K562 (cell line): ENCODE data around the gene KLHDC7B. TPM values are rescaled to one million over a fixed set of nuclear protein-coding genes. Genes with fewer than 3 reads are reported as not detected.

Source experiments
- ATAC-seq: fragments of 200-7000 bp; cut with Tn5 transposase; 3 replicates; pipeline ENCODE4 v1.9.1; 2020; ENCODE audit warnings: moderate library complexity
- BruUV-seq: library from RNA; stranded (reverse); fragments of 400-500 nt; replicated peaks from 2 replicates; lab custom pipeline; 2021; lab: Mats Ljungman, UMichigan
- CTCF ChIA-PET: fragments of 300-600 bp; formaldehyde crosslinking; extraction: SDS; loops from one replicate; lab custom pipeline; 2021; ENCODE audit warnings: low intra/inter-chr PET ratio; lab: Yijun Ruan, JAX
- POLR2A ChIA-PET: fragments of 300-600, 350-650 bp; sonication (Branson Sonifier 250); formaldehyde crosslinking; extraction: SDS; loops from one replicate; lab custom pipeline; 2021; ENCODE audit warnings: antibody characterized with exemption, inconsistent platforms; lab: Yijun Ruan, JAX
- DNase-seq, 4 experiments: peaks; one replicate each; pipeline versions ENCODE4 v3.0.0 to v3.0.0-alpha.2; 2011 to 2018; ENCODE audit warnings: low spot score in 3 of 4, mixed read lengths in 3 of 4; ENCODE audit errors: extremely low read depth in 1 of 4
- FAIRE-seq: peaks from 2 replicates; lab custom pipeline; 2011; peaks lifted over from hg19 to GRCh38; lab: Jason Lieb, UNC
- H2AFZ ChIP-seq: 2 replicates; pipeline ENCODE4 v1.6.0; 2011; ENCODE audit warnings: low read depth, low read length, control low read depth, inconsistent platforms
- H3K27ac ChIP-seq: fragments of 200-600 bp; 3 replicates; pipeline ENCODE4 v1.8.0; 2011; ENCODE audit warnings: low read depth, mild to moderate bottlenecking, control low read depth, inconsistent platforms, low read length, moderate library complexity, mixed read lengths; ENCODE audit errors: extremely low read depth
- H3K27me3 ChIP-seq, 2 experiments: fragments of 300-600 bp in 1 of 2; 2 replicates in 1 of 2; 3 replicates in 1 of 2; pipeline versions ENCODE4 v1.6.0 to v1.8.0; 2011; ENCODE audit warnings: inconsistent platforms in 2 of 2, low read length in 2 of 2, mild to moderate bottlenecking in 1 of 2, mixed read lengths in 1 of 2, moderate library complexity in 1 of 2; ENCODE audit not compliant: control insufficient read depth in 2 of 2, insufficient read depth in 2 of 2
- H3K36me3 ChIP-seq: fragments of 300-600 bp; 3 replicates; pipeline ENCODE4 v1.8.0; 2011; ENCODE audit warnings: mild to moderate bottlenecking, low read length, inconsistent platforms; ENCODE audit not compliant: control insufficient read depth, insufficient read depth
- H3K4me1 ChIP-seq, 2 experiments: fragments of 200-600 bp in 1 of 2; replicated peaks in 1 of 2; 2 replicates in 1 of 2; 3 replicates in 1 of 2; pipeline versions ENCODE4 v1.5.1 to v1.8.0; 2011; ENCODE audit warnings: inconsistent platforms in 2 of 2, low read length in 2 of 2, mild to moderate bottlenecking in 1 of 2, mixed read lengths in 1 of 2, moderate library complexity in 1 of 2; ENCODE audit not compliant: control insufficient read depth in 2 of 2, insufficient read depth in 2 of 2
- H3K4me2 ChIP-seq: 2 replicates; pipeline ENCODE4 v1.6.1; 2011; ENCODE audit warnings: low read length, control low read depth, inconsistent platforms, mixed read lengths; ENCODE audit not compliant: insufficient read depth
- H3K4me3 ChIP-seq: fragments of 200-600 bp; sonication (generic), shearing (Covaris generic); 2 replicates; pipeline ENCODE4 v1.5.1; 2016; ENCODE audit warnings: control low read depth, inconsistent platforms
- H3K79me2 ChIP-seq: fragments of 200-600 bp; 3 replicates; pipeline ENCODE4 v1.8.0; 2011; ENCODE audit warnings: low read length, inconsistent platforms; ENCODE audit not compliant: control insufficient read depth, insufficient read depth
- H3K9ac ChIP-seq, 2 experiments: 2 replicates each; pipeline versions ENCODE4 v1.6.0 to v1.6.1; 2011; ENCODE audit warnings: low read depth in 2 of 2, low read length in 2 of 2, control low read depth in 1 of 2, inconsistent platforms in 1 of 2, mild to moderate bottlenecking in 1 of 2, mixed read lengths in 1 of 2; ENCODE audit not compliant: insufficient read depth in 1 of 2
- H3K9me1 ChIP-seq: one replicate; pipeline ENCODE4 v1.6.0; 2011; ENCODE audit warnings: inconsistent platforms, mild to moderate bottlenecking, low read length, moderate library complexity; ENCODE audit not compliant: control insufficient read depth, insufficient read depth
- H3K9me3 ChIP-seq: replicated peaks from 2 replicates; pipeline ENCODE4 v1.5.1; 2011; ENCODE audit warnings: low read depth, low read length, inconsistent platforms; ENCODE audit not compliant: control insufficient read depth, insufficient read depth
- H4K20me1 ChIP-seq: replicated peaks from 2 replicates; pipeline ENCODE4 v1.6.1; 2011; ENCODE audit warnings: low read length, inconsistent platforms, mixed read lengths; ENCODE audit not compliant: control insufficient read depth, insufficient read depth
- HCFC1 ChIP-seq: IDR thresholded peaks from 2 replicates; pipeline ENCODE4 v1.6.1; 2012; ENCODE audit warnings: low read depth, low read length, improper control_type of control experiment
- NR2C1 ChIP-seq, 2 experiments: fragments of 450-650 bp; IDR thresholded peaks; 2 replicates each; pipeline ENCODE4 v1.6.1; 2017; ENCODE audit warnings: mild to moderate bottlenecking in 2 of 2, antibody characterized with exemption in 1 of 2, inconsistent platforms in 1 of 2, missing compliant biosample characterization in 1 of 2, missing genetic modification characterization in 1 of 2
- WGBS: fragments of 100-300 bp; shearing (Covaris generic); methylation state at CpG from one replicate; pipeline ENCODE4 v1.1.6; 2016; ENCODE audit warnings: low coverage, mixed read lengths; ENCODE audit not compliant: insufficient coverage; ENCODE audit errors: missing lambda C conversion rate; 5-methylcytosine and 5-hydroxymethylcytosine counted together
- in situ Hi-C: fragments of 300-500 bp; cut with MboI; formaldehyde crosslinking; loops from 4 replicates; pipeline ENCODE4 v1.15.0; 2018; ENCODE audit warnings: inconsistent platforms, mixed read lengths
- intact Hi-C: fragments of 100-400 bp; cut with micrococcal nuclease; formaldehyde crosslinking; loops from 2 replicates; pipeline ENCODE4 v1.14.2; 2022
- polyA plus RNA-seq, 8 experiments: library from polyadenylated mRNA; depleted of rRNA in 4 of 8; stranded (reverse) in 5 of 8; unstranded in 3 of 8; fragments of >200 nt; fragmentation: Nextera tagmentation in 2 of 8; fragmentation: Illumina TruSeq in 1 of 8; extraction: Ambion mirVana in 2 of 8; extraction: Trizol in 1 of 8; gene quantifications; 2 replicates each; pipeline versions ENCODE4 v1.2.1 to v1.2.3, GENCODE V29; 2011 to 2014; ENCODE audit warnings: inconsistent platforms in 1 of 8, missing spikeins in 1 of 8
- total RNA-seq, 7 experiments: library from RNA; depleted of rRNA in 6 of 7; stranded (reverse); fragments of >200 nt in 6 of 7; fragmentation: Illumina TruSeq in 2 of 7; extraction: Trizol in 2 of 7; gene quantifications; 2 replicates each; pipeline versions ENCODE4 v1.2.1 to v1.2.3, GENCODE V29; 2011 to 2021; ENCODE audit warnings: low replicate concordance in 1 of 7
- TF ChIP-seq, protein P1 (sequence below): fragments of 250-450 bp; sonication (Bioruptor Pico); IDR thresholded peaks from 2 replicates; pipeline ENCODE4 v1.4.0; 2020
- TF ChIP-seq, protein P2 (sequence below): fragments of 250-450 bp; sonication (Bioruptor Pico); IDR thresholded peaks from 2 replicates; pipeline ENCODE4 v1.5.0; 2021

The KLHDC7B gene
- total and polyA plus RNA-seq, 9 of the 15 experiments (the other 6 are each of a cell fraction or from before 2014, with no cell fraction given) = 0.04 to 0.22 (median 0.05) TPM; not detected in 4

DNA sequence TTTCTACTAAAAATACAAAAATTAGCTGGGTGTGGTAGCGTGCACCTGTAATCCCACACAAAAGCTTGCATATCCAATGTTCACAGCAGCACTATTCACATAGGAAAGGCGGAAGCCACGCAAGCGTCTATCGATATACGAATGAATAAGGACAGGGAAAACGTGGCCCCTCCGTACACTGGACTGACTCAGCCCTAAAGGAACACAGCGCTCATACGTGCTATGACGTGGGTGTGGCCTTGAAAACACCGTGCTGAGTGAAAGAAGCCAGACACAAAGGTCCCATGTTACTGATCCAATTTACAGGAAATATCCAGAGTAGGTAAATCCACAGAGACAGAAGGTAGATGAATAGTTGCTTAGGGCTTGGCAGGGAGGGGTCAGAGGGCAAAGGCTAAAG, 45.2 kb upstream of the KLHDC7B start:
- CTCF ChIA-PET = no interaction called here
- intact Hi-C loops = no loop called here

More for the DNA sequence above, 45.2 kb upstream of the KLHDC7B start:
- DNase-seq = no peak
- H3K9me1 ChIP-seq = no peaks in the 10 kb centered on the region
- peaks cover 3 to 26% of the 10 kb centered on the region in 2 experiments; a peak in 3 of 5 replicates for H3K4me1 ChIP-seq
- POLR2A ChIA-PET = interaction anchor here (0.6 kb wide), 1 partner anchor 72 kb away, joined by 3 read pairs; no protein-coding TSS in a partner anchor
- H3K9me3 ChIP-seq = 0 out of 2 replicates have a peak, but pooled peaks cover 1% of the 10 kb centered on the region
- H3K9ac ChIP-seq = no peak overlapping the region
- H3K36me3 ChIP-seq = peaks cover 17% of the 10 kb centered on the region; the same call in 1 of the 3 replicates
- no peaks in the 10 kb centered on the region for H3K27me3 ChIP-seq
- no peaks in the 10 kb centered on the region for H3K79me2 ChIP-seq
- H2AFZ ChIP-seq = no peak overlapping the region
- FAIRE-seq = no peak
- no peak overlapping the region for H3K27ac ChIP-seq
- no peak overlapping the region for H3K4me2 ChIP-seq
- no peak overlapping the region for H3K4me3 ChIP-seq
- no peaks in the 10 kb centered on the region for H4K20me1 ChIP-seq
- TF ChIP-seq, protein P1, sequence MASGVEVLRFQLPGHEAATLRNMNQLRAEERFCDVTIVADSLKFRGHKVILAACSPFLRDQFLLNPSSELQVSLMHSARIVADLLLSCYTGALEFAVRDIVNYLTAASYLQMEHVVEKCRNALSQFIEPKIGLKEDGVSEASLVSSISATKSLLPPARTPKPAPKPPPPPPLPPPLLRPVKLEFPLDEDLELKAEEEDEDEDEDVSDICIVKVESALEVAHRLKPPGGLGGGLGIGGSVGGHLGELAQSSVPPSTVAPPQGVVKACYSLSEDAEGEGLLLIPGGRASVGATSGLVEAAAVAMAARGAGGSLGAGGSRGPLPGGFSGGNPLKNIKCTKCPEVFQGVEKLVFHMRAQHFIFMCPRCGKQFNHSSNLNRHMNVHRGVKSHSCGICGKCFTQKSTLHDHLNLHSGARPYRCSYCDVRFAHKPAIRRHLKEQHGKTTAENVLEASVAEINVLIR (CRISPR knock-in tag) = no peak
- TF ChIP-seq, protein P2, sequence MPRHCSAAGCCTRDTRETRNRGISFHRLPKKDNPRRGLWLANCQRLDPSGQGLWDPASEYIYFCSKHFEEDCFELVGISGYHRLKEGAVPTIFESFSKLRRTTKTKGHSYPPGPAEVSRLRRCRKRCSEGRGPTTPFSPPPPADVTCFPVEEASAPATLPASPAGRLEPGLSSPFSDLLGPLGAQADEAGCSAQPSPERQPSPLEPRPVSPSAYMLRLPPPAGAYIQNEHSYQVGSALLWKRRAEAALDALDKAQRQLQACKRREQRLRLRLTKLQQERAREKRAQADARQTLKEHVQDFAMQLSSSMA = no peak
- peak; percentile 51 for TF ChIP-seq NR2C1 (IDR thresholded peaks at IDR 0.05)
- peak; percentile 43; the same call in 1 of the 2 replicates for TF ChIP-seq NR2C1 (tag; IDR thresholded peaks at IDR 0.05)
- no peak for TF ChIP-seq HCFC1
- 87% methylated on average over 12 of the region's 12 CpGs for WGBS
- in situ Hi-C loops = no loop called here
- no TSS peak for BruUV-seq
- no peak for ATAC-seq
